HCT116 (cell line): ENCODE measurements around the gene AKAP13. TPM values are rescaled to one million over a fixed set of nuclear protein-coding genes. Genes with fewer than 3 reads are reported as not detected.

Experiments
- ATAC-seq: fragments of 200-7000 bp; cut with Tn5 transposase; 2 replicates; pipeline ENCODE4 v1.9.1; 2020; ENCODE audit warnings: mild to moderate bottlenecking, moderate library complexity
- BruUV-seq: library from RNA; stranded (reverse); fragments of 400-500 nt; replicated peaks from 2 replicates; lab custom pipeline; 2021; lab: Mats Ljungman, UMichigan
- CTCF ChIA-PET: fragments of 300-600 bp; sonication (Branson Sonifier 250); formaldehyde crosslinking; loops from one replicate; lab custom pipeline; 2021; ENCODE audit warnings: antibody characterized with exemption; lab: Charles Lee
- POLR2A ChIA-PET: fragments of 300-600, 350-600 bp; sonication (Branson Sonifier 250); formaldehyde crosslinking; loops from one replicate; lab custom pipeline; 2021; ENCODE audit warnings: antibody characterized with exemption; lab: Charles Lee
- RAD21 ChIA-PET, 2 experiments: fragments of 300-600 bp; sonication (Branson Sonifier 250); formaldehyde crosslinking; loops; one replicate each; lab custom pipeline; 2023; ENCODE audit warnings: low total read pairs in 2 of 2; ENCODE audit not compliant: uncharacterized antibody in 2 of 2, unreplicated experiment in 2 of 2, low non-redundant PET in 1 of 2; lab: Charles Lee
- DNase-seq: peaks from one replicate; pipeline ENCODE4 v3.0.0-alpha.2; 2010; ENCODE audit warnings: low read depth, low spot score
- H2AFZ ChIP-seq: fragments of 200-600 bp; shearing (Covaris generic), sonication (generic); 2 replicates; pipeline ENCODE4 v1.6.1; 2017; ENCODE audit warnings: low read depth, mixed run types, mixed read lengths, antibody characterized with exemption, low read length; ENCODE audit not compliant: poor library complexity, severe bottlenecking
- H3K27ac ChIP-seq: 2 replicates; pipeline ENCODE4 v1.5.1; 2012; ENCODE audit warnings: low read depth, low read length
- H3K27me3 ChIP-seq: fragments of 200-600 bp; sonication (generic); 2 replicates; pipeline ENCODE4 v1.6.1; 2016; ENCODE audit warnings: mixed run types, low read length, mixed read lengths; ENCODE audit not compliant: insufficient read depth
- H3K36me3 ChIP-seq, 2 experiments: fragments of 200-500 bp in 1 of 2; fragments of 200-600 bp in 1 of 2; sonication (Bioruptor generic) in 1 of 2; sonication (generic) in 1 of 2; 2 replicates each; pipeline versions ENCODE4 v1.5.1 to v1.6.1; 2014 to 2016; ENCODE audit warnings: low read length in 2 of 2, inconsistent platforms in 1 of 2, mixed read lengths in 1 of 2, mixed run types in 1 of 2; ENCODE audit not compliant: insufficient read depth in 2 of 2, control insufficient read depth in 1 of 2
- H3K4me1 ChIP-seq, 2 experiments: fragments of 200-600 bp in 1 of 2; sonication (generic) in 1 of 2; 2 replicates each; pipeline versions ENCODE4 v1.5.1 to v1.6.1; 2012 to 2017; ENCODE audit warnings: low read length in 2 of 2, inconsistent platforms in 1 of 2, mild to moderate bottlenecking in 1 of 2, mixed read lengths in 1 of 2, mixed run types in 1 of 2, moderate library complexity in 1 of 2; ENCODE audit not compliant: insufficient read depth in 2 of 2, control insufficient read depth in 1 of 2
- H3K4me2 ChIP-seq: fragments of 200-600 bp; sonication (generic); 2 replicates; pipeline ENCODE4 v1.6.1; 2017; ENCODE audit warnings: mixed run types, low read length, mixed read lengths
- H3K4me3 ChIP-seq, 2 experiments: fragments of 200-600 bp in 1 of 2; sonication (generic) in 1 of 2; replicated peaks in 1 of 2; 2 replicates each; pipeline ENCODE4 v1.5.1; 2011 to 2016; ENCODE audit warnings: low read length in 2 of 2, control low read depth in 1 of 2, low read depth in 1 of 2, mild to moderate bottlenecking in 1 of 2, mixed read lengths in 1 of 2, mixed run types in 1 of 2
- H3K79me2 ChIP-seq: fragments of 200-600 bp; sonication (generic); 2 replicates; pipeline ENCODE4 v1.6.1; 2017; ENCODE audit warnings: mild to moderate bottlenecking, mixed run types, low read length, moderate library complexity, mixed read lengths; ENCODE audit not compliant: insufficient read depth
- H3K9ac ChIP-seq: fragments of 200-600 bp; sonication (generic); 2 replicates; pipeline ENCODE4 v1.6.1; 2016; ENCODE audit warnings: low read length, mixed read lengths
- H3K9me2 ChIP-seq: fragments of 200-600 bp; sonication (generic), shearing (Covaris generic); 2 replicates; pipeline ENCODE4 v1.6.1; 2017; ENCODE audit warnings: mixed run types, mild to moderate bottlenecking, moderate library complexity; ENCODE audit not compliant: insufficient read depth
- H3K9me3 ChIP-seq, 2 experiments: fragments of 200-500 bp in 1 of 2; fragments of 200-600 bp in 1 of 2; sonication (Bioruptor generic) in 1 of 2; sonication (generic) in 1 of 2; 2 replicates each; pipeline ENCODE4 v1.6.1; 2014 to 2017; ENCODE audit warnings: low read length in 2 of 2, mixed read lengths in 2 of 2, inconsistent platforms in 1 of 2, low read depth in 1 of 2, mild to moderate bottlenecking in 1 of 2, mixed run types in 1 of 2, moderate library complexity in 1 of 2; ENCODE audit not compliant: control insufficient read depth in 1 of 2, insufficient read depth in 1 of 2
- H4K20me1 ChIP-seq: fragments of 200-600 bp; sonication (generic), shearing (Covaris generic); 2 replicates; pipeline ENCODE4 v1.6.1; 2017; ENCODE audit warnings: mixed run types, mild to moderate bottlenecking, moderate library complexity; ENCODE audit not compliant: insufficient read depth
- ATF3 ChIP-seq: IDR thresholded peaks from 2 replicates; pipeline ENCODE4 v1.6.1; 2012
- CBX3 ChIP-seq: IDR thresholded peaks from 2 replicates; pipeline ENCODE4 v1.6.1; 2012; ENCODE audit warnings: low read depth
- EZH2 ChIP-seq: fragments of 200-600 bp; sonication (generic); IDR thresholded peaks from 2 replicates; pipeline ENCODE4 v1.6.1; 2017; ENCODE audit warnings: antibody characterized with exemption, mixed run types
- FOSL1 ChIP-seq: IDR thresholded peaks from 2 replicates; pipeline ENCODE4 v1.6.1; 2012; ENCODE audit warnings: low read depth
- MAX ChIP-seq: IDR thresholded peaks from 2 replicates; pipeline ENCODE4 v1.6.1; 2012
- REST ChIP-seq: IDR thresholded peaks from 2 replicates; pipeline ENCODE4 v1.6.1; 2012; ENCODE audit warnings: low read depth
- SP1 ChIP-seq: IDR thresholded peaks from 2 replicates; pipeline ENCODE4 v1.6.1; 2012; ENCODE audit warnings: low read depth
- ZBTB33 ChIP-seq: IDR thresholded peaks from 2 replicates; pipeline ENCODE4 v1.6.1; 2011; ENCODE audit warnings: mild to moderate bottlenecking, low read length, moderate library complexity; ENCODE audit not compliant: insufficient replicate concordance; ENCODE audit errors: extremely low read depth
- intact Hi-C: fragments of 100-400 bp; cut with micrococcal nuclease; formaldehyde crosslinking; loops from 2 replicates; pipeline ENCODE4 v1.10.0; 2022
- total RNA-seq: library from RNA; stranded (reverse); gene quantifications from one replicate; pipeline ENCODE4 v1.2.1, GENCODE V29; 2021; ENCODE audit not compliant: unreplicated experiment

The AKAP13 gene
- total RNA-seq, 1 experiment from 2014 or later, result 43.1 TPM

- Histone ChIP-seq H3K9ac (no peak overlapping the region), H2AFZ (no peak overlapping the region), H3K4me3 (no peak overlapping the region), H3K27ac (no peak overlapping the region), H3K27me3 (no peaks in the 10 kb centered on the region), H3K36me3 (no peaks in the 10 kb centered on the region), H3K9me3 (no peaks in the 10 kb centered on the region), H4K20me1 (no peaks in the 10 kb centered on the region), H3K9me2 (no peaks in the 10 kb centered on the region), H3K79me2 (peaks cover 56% of the 10 kb centered on the region), H3K4me1 (peaks cover 0 to 4% of the 10 kb centered on the region in 2 experiments; a peak in 1 of 4 replicates), H3K4me2 (no peak overlapping the region)
- TF ChIP-seq CBX3 (no peak), REST (no peak), EZH2 (no peak), FOSL1 (no peak), ATF3 (no peak), SP1 (no peak), MAX (no peak), ZBTB33 (no peak)
- ChIA-PET POLR2A (no interaction called here), CTCF (no interaction called here), RAD21 (no interaction called here)
- no TSS peak for BruUV-seq
- ATAC-seq (no peak), DNase-seq (no peak)
- intact Hi-C loops, result no loop called here
These were observed 129.6 kb downstream of the AKAP13 start for GRCh38 chr15:85509973-85510372.
